Stimulated activated CD8-positive, alpha-beta memory T cell treated with anti-CD3 and anti-CD28 coated beads, Interleukin-4, amount 100 ng/mL, for 1 hour (primary cell): ENCODE results near the gene EDN2.

ENCODE experiments used
- DNase-seq, 2 donors: peaks; one replicate each; pipeline ENCODE4 v3.0.0-alpha.2; 2020; ENCODE audit warnings: low read depth in 2 of 2, low spot score in 1 of 2

The EDN2 gene

DNA sequence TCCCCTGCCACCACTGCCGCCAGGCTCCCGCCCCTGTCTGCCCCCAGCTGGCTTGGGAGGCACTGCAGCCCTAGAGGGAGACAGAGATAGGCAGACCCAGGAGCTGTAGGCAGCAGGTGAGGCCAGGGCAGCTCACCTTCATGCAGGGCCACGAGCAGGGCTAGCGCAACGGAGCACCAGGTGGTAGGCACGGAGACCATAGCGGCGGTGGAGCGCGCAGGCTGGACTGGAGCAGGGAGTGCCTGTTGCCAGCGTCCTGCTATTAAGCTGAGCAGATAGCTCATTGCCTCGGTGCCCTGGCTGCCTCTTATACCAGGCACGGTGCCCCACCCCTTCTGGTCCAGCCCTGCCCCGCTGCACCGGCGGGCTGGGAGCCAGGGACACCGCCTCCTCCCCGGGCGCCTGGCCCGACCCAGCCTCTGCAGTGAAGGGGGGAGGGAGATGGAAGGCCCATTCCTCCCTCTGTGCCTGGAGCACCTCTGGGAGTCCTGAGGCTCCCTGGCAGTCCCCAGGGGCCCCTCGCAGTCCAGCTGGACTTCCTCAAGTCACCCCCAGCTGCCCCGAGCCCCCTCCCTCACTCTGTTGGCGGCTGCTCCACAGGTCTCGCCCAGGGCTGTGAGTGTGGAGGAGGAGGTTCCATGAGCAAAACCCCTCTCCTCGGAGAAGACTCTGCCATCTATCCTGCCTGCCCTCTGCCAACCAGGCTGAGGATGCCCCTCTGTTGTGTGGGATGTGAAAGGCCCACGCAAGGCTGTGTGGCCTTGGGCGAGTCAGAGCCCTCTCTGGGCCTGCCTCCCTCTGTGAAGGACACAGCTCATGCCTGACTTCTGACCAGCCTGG lies at the start of gene EDN2:
TSS of gene EDN2 (minus strand) at position 282 of the 840 bp plus-strand sequence. CDS start at position 200, 82 bp downstream.
- DNase-seq = no peak

GRCh38 chr1:41533731-41534080 lies 49.2 kb upstream of the EDN2 start:
- no peak for DNase-seq

- DNase-seq = no peak
Observed at GRCh38 chr1:41533016-41533730, 48.7 kb upstream of the EDN2 start.

DNA sequence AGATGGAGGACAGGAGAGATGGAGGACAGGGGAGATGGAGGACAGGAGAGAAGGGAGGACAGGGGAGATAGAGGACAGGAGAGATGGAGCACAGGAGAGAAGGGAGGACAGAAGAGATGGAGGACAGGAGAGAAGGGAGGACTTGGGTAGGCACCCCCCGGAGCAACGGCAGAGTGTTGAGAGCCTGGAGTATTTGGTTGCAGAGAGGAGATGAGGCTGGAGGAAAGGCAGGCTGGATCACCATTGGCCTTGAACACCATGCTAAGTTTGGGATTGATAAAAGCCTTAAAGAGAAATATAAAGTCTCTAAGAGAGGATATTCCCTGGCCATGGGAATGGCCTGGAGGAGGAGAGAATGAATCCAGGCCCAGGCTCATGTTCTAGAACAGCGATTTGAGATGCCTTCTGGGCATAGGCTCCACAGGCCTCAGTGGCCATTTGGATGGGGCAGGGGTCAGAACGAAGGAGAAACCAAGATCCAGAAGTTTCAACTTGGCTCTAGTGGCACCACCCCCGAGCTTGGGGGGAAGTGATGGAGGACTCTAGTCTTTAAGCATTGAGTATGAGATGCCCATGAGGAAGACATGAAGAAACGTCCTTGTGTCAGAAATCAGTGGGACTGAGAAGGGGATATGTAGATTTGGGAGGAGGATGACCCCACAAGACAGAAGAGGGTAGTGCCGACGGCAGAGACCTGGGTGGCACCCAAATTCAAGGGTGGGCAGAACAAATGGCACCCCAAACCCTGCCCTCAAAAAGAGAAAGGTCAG lies 47.9 kb upstream of the EDN2 start:
- no peak for DNase-seq

- no peak for DNase-seq
Observed at GRCh38 chr1:41530411-41530810, 45.9 kb upstream of the EDN2 start.

GRCh38 chr1:41529621-41530395 lies 45.3 kb upstream of the EDN2 start:
- DNase-seq = no peak

GRCh38 chr1:41528726-41529605 lies 44.5 kb upstream of the EDN2 start:
- DNase-seq = no peak

GRCh38 chr1:41528106-41528505 lies 43.6 kb upstream of the EDN2 start:
- DNase-seq = no peak

DNA sequence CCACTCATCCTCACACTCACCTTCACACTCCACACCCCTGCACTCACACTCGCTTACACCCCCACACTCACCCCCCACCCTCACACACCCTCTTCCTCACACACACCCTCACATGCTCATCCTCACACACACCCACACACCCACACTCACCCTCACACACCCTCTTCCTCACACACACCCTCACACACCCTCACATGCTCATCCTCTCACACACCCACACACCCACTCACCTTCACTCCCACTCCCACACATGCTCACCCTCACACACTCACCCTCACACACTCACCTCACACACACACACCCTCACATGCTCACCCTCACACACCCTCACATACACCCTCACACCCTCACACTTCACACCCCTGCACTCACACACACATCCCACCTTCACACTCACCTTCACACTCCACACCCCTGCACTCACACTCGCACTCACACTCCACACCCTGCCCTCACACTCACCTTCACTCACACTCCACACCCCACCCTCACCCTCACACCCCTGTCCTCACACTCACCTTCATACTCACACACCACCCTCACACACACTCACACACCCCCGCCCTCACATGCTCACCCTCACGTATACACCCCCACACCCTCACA lies 42.6 kb upstream of the EDN2 start:
- no peak for DNase-seq

DNA sequence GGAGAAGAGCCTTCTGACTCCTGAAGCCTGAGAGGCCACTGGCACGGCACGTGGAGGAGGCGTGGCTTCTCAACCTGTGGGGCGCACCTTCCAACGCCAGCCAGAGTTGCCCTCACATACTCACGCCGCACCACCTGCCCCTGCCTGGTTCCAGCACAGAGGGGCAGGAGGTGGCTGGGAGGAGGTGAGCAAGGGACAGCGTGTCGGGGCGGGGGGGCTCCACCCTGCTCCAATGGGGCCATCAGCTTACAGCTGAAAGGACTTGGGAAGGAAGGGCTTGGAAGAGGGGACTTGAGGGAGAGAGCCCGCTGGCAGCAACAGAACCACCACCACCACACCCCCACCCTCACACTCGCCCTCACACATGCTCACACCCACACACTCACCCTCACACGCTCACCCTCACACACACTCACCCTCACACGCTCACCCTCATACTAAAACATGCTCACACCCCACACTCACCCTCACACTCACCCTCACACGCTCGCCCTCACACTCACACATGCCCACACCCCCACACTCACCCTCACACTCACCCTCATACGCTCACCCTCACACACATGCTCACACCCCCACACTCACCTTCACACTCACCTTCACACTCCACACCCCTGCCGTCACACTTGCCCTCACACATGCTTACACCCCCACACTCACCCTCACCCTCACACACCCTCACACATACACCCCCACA lies 41.6 kb upstream of the EDN2 start:
- DNase-seq = no peak

DNA sequence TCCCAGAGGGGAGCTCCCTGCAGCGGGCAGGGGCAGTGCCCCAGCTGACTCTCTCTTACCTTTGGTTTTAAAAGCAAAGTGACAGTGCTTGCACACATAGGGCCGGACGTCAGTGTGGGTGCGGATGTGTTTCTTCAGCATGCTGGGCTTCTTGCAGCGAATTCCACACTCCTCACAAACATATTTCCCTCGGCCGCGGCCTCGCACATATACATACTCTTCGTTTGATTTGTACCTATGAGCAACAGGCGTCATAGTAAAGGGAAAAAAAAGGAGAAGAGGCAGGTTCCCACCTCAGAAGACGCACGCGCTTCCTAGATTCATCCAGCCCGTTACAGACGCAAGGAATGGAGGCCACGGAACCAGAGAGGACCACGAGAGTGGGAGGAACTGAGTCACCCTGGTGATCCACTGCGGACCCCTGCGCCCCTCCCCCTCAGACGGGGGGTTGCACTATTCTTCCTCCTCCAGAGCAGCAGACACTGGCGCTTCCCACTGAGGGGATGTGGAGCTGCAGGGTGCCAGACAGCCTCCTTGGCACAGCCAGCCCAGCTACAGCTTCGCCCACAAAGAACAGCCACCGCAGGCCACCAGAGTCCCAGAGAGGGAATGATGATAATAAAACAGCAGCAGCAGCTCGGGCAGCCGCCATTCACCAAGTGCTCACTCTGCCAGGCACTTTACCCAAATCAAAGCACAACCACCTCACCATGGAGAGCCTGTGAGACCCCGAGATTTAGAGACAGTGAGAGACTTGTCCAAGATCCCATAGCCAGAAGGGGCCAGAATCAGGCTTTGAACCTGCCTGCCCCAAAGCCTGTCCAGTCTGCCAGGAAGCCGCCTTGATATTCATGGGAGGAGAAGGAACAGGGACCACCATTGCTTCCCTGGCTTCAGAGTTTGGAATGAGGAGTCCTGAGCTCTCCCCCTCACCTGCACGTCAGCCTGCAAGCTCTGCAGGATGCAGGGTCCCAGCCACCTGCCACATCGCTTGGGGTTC lies 40.5 kb upstream of the EDN2 start:
- no peak for DNase-seq

DNA sequence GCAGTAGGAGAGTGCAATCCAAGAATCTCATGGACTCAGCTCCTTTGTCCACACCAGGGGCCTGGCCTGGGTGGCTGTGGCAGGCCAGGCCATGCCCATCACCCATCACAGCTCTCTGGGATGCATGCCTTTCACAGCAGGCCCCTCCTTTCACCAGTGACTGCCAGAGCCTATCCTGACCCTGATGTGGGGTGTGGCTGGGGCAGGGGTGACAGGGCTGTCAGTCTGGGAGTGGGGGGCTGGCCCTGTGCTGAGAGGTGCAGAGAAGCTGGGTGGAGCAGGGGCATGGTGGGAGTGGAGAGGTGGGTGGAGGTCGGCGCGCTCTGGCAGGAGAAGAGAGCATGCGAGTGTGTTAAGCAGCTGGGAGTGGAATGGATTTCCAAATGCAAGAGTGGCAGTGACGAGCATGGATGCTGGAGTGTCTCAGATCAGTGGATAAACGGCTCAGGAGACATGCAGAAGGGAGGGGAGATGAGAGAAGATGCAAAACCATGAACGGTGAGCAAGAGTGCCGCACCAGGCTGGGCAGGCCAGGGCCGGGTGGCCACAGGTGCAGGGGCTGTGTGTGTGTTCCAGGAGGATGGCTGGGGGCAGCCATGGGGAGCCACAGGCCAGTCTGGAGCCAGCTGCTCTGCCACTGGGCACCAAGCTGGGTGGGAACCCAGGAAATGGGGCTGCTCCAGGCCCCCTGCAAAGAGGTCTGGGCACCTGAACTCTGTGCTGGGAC lies 39.6 kb upstream of the EDN2 start:
- no peak for DNase-seq

GRCh38 chr1:41523071-41523470 lies 38.6 kb upstream of the EDN2 start:
- DNase-seq = no peak

DNA sequence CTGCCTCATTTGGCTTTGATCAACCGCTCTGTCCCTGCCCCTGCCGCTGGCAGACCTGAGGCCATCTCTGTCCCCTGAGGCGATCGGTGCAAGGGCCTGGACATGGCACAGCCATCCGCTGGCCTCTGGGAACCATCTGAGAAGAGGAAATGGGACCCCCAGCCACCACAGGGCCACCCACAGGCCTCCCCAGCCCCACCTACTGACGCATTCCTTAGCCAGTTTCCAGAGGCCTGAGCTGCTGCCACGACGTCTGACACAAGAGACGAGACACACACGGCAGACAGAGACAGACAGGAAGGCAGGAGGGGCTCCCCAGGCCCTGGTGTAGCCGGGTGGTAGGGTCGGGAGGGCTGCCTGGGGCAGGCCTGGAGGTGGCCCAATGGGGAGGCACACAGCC lies 37.3 kb upstream of the EDN2 start:
- no peak for DNase-seq

DNA sequence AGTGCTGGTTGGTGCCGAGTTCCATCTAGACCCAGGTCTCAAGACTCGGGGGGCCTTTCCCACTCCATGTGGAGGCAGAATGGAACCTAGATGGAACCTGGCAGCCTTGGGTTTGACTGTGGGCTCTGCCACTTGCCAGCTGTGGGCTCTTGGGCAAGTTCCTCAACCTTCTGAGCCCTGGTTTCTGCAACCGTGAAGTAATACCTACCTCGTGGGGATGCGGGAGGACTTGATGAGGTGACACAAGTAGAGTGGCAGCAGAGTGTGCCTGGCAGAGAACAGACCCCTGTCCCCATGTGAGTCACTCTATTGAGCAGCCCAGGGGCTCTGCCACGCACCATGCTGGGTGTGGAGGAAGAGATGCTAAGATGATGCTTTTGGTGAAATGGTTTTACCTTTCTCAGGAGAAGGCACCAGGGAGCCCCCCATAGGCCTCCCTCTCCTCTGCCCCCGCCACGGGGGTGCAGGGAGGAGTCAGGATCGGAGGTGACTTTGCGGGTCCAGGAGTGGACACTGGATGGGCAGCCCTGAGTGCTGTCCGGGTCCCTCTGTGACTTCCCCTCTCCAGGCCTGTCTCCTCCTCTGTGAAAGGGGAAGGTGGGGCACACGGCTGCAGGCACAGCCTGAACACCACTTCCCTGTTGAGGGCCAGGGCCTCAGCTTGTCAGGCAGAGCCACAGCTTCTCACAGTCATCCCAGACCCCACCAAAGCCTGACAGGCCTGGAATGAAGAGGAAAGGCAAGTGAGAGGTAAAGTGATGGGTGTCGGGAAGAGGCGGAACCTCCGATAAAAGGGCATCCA lies 36.7 kb upstream of the EDN2 start:
- DNase-seq = no peak

- no peak for DNase-seq
Observed at GRCh38 chr1:41519667-41520066, 35.2 kb upstream of the EDN2 start.
